ENCODE measurements around the gene RIPOR2. TPM values are rescaled to one million over a fixed set of nuclear protein-coding genes. Genes with fewer than 3 reads are reported as not detected.

RIPOR2 gene
- total and polyA plus RNA-seq, 4 donors, result 1.6 to 10.9 (median 3.7) TPM

- 96% methylated on average over 3 of the region's 3 CpGs for WGBS
- no peak overlapping the region for H3K9ac ChIP-seq (ENCODE audit: low read depth in 1 of 2, low read length in 2 of 2)
- H3K27me3 ChIP-seq (ENCODE audit: control insufficient read depth in 4 of 4, insufficient read depth in 4 of 4, low read length in 3 of 4), result no peaks in the 10 kb centered on the region
- no peak overlapping the region for H3K27ac ChIP-seq (ENCODE audit: low read depth in 1 of 2, low read length in 2 of 2)
- peaks cover 0 to 3% (median under 1%) of the 10 kb centered on the region in 4 donors for H3K36me3 ChIP-seq (ENCODE audit: control insufficient read depth in 4 of 4, insufficient read depth in 3 of 4, low read depth in 1 of 4, low read length in 3 of 4)
- no peaks in the 10 kb centered on the region for H3K9me3 ChIP-seq (ENCODE audit: control insufficient read depth in 4 of 4, low read length in 3 of 4)
- DNase-seq (ENCODE audit: low spot score), result no peak
- no peak overlapping the region for H3K4me3 ChIP-seq (ENCODE audit: low read depth in 1 of 3, low read length in 3 of 3)
- no peak for TF ChIP-seq RAD21 (IDR thresholded peaks at IDR 0.05)
- no peak for TF ChIP-seq MAX (IDR thresholded peaks at IDR 0.05)
- TF ChIP-seq YY1 (IDR thresholded peaks at IDR 0.05), result no peak
- TF ChIP-seq FOXA2 (IDR thresholded peaks at IDR 0.05), result no peak
- no peak for TF ChIP-seq JUND (IDR thresholded peaks at IDR 0.05)
- TF ChIP-seq EGR1 (IDR thresholded peaks at IDR 0.05; ENCODE audit: low read depth in 2 of 2), result no peak
- no peak for TF ChIP-seq ZBTB33 (IDR thresholded peaks at IDR 0.05)
- no peak for TF ChIP-seq NR2F2 (IDR thresholded peaks at IDR 0.05)
- TF ChIP-seq SP1 (IDR thresholded peaks at IDR 0.05), result no peak
- TF ChIP-seq HNF4A (conservative IDR thresholded peaks at IDR 0.05), result no peak
- no peak for TF ChIP-seq HNF4G (IDR thresholded peaks at IDR 0.05)
- TF ChIP-seq RXRA (IDR thresholded peaks at IDR 0.05), result no peak
- TF ChIP-seq FOXA1 (IDR thresholded peaks at IDR 0.05), result no peak
- TF ChIP-seq CTCF (IDR thresholded peaks at IDR 0.05; ENCODE audit: low read depth, low read length, missing input control), result no peak
- TF ChIP-seq GABPA (IDR thresholded peaks at IDR 0.05 in 1 of 2, conservative IDR thresholded peaks at IDR 0.05 in 1 of 2), result no peak
- TF ChIP-seq TAF1 (conservative IDR thresholded peaks at IDR 0.05), result no peak
- no peak for TF ChIP-seq ATF3 (IDR thresholded peaks at IDR 0.05)
- no peak for TF ChIP-seq REST (IDR thresholded peaks at IDR 0.05)
- no peaks in the 10 kb centered on the region for H3K4me1 ChIP-seq (ENCODE audit: control insufficient read depth in 4 of 4, insufficient read depth in 4 of 4, low read length in 3 of 4)
These were observed 97.7 kb downstream of the RIPOR2 start for GRCh38 chr6:24838081-24838480.

Data from liver (tissue), 9 donors.